ENCODE data around the gene PPP2R2C. TPM values are rescaled to one million over a fixed set of nuclear protein-coding genes. Genes with fewer than 3 reads are reported as not detected.

Gene PPP2R2C
- polyA plus RNA-seq, 1 of the 3 experiments (the other 2 are of a cell fraction): 0.21 TPM

DNA sequence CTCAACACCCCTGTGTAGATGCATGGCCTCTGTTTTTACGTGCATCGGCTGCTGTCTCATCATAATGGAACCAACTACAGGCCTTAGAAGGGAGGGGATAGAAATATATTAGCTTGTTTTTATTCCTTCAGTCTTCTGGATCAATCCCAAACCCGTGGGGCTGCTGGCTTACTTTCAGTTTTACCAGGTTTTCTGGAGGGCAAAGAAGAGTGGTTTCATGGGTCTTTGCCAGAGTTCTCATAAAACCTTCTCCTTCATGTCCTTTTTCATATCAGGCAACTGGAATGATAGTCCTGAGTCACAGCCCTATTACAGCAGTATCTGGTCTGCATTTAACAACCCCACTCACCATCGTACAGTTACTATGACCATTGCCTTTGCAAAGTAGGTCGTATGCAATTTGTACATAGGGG, 34.6 kb downstream of the PPP2R2C start (continued):
- TF ChIP-seq, protein P1, sequence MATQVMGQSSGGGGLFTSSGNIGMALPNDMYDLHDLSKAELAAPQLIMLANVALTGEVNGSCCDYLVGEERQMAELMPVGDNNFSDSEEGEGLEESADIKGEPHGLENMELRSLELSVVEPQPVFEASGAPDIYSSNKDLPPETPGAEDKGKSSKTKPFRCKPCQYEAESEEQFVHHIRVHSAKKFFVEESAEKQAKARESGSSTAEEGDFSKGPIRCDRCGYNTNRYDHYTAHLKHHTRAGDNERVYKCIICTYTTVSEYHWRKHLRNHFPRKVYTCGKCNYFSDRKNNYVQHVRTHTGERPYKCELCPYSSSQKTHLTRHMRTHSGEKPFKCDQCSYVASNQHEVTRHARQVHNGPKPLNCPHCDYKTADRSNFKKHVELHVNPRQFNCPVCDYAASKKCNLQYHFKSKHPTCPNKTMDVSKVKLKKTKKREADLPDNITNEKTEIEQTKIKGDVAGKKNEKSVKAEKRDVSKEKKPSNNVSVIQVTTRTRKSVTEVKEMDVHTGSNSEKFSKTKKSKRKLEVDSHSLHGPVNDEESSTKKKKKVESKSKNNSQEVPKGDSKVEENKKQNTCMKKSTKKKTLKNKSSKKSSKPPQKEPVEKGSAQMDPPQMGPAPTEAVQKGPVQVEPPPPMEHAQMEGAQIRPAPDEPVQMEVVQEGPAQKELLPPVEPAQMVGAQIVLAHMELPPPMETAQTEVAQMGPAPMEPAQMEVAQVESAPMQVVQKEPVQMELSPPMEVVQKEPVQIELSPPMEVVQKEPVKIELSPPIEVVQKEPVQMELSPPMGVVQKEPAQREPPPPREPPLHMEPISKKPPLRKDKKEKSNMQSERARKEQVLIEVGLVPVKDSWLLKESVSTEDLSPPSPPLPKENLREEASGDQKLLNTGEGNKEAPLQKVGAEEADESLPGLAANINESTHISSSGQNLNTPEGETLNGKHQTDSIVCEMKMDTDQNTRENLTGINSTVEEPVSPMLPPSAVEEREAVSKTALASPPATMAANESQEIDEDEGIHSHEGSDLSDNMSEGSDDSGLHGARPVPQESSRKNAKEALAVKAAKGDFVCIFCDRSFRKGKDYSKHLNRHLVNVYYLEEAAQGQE (IDR thresholded peaks at IDR 0.05; ENCODE audit: low read depth, low read length): no peak
- TF ChIP-seq FOXM1 (IDR thresholded peaks at IDR 0.05; ENCODE audit: low read depth) (no peak), RXRA (IDR thresholded peaks at IDR 0.05; ENCODE audit: borderline replicate concordance, low read depth) (no peak), GATA2 (CRISPR knock-in tag; IDR thresholded peaks at IDR 0.05) (no peak), CHD2 (IDR thresholded peaks at IDR 0.05; ENCODE audit: low read length, partially characterized antibody) (no peak), RFX5 (IDR thresholded peaks at IDR 0.05; ENCODE audit: low read length) (no peak), RCOR1 (IDR thresholded peaks at IDR 0.05; ENCODE audit: low read length) (no peak)

DNA sequence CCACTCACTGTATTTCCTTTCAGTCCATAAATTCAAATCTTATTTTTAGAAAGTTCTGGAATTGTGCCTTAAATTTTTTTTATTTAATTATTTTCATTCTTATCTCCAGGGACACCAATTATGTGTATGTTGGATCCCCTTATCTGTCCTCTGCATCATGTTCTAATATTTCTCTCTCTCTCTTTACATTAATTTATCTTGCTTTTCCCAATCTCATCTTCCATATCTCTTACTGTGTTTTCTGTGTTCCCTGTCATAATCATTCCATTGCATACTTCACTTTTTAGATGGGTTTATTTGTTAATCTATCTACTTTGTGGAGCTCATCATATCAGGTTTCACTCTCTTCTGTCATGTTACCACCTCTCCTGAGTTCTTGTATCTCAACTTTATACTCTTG, 37.4 kb downstream of the PPP2R2C start:
- Histone ChIP-seq H3K4me1 (ENCODE audit: control insufficient read depth in 1 of 2, insufficient read depth in 2 of 2, low read depth in 1 of 2, low read length in 1 of 2) (peaks cover 0 to 11% of the 10 kb centered on the region in 2 experiments; a peak in 1 of 4 replicates), H3F3A (replicated peaks; ENCODE audit: insufficient read depth) (no peaks in the 10 kb centered on the region), H3K79me2 (ENCODE audit: insufficient read depth) (no peaks in the 10 kb centered on the region), H3K27me3 (ENCODE audit: insufficient read depth) (no peaks in the 10 kb centered on the region), H4K20me1 (ENCODE audit: insufficient read depth) (no peaks in the 10 kb centered on the region), H3K9me3 (peaks cover 5% of the 10 kb centered on the region; the same call in 1 of the 2 replicates), H2AFZ (ENCODE audit: low read depth) (no peak overlapping the region), H3K9ac (no peak overlapping the region), H3K4me2 (no peak overlapping the region), H3K4me3 (ENCODE audit: low read depth in 2 of 2, low read length in 1 of 2) (no peak overlapping the region), H3K27ac (ENCODE audit: low read depth in 2 of 2, low read length in 1 of 2) (no peak overlapping the region), H3K36me3 (replicated peaks in 1 of 2; ENCODE audit: control insufficient read depth in 1 of 2, insufficient read depth in 2 of 2, low read length in 1 of 2) (no peaks in the 10 kb centered on the region), H3K9me2 (no peaks in the 10 kb centered on the region)
- CTCF ChIA-PET: interaction anchor here (0.7 to 1.2 kb wide), 2 partner anchors 8 to 13 kb away, joined by 3 read pairs; no protein-coding TSS in a partner anchor
- POLR2A ChIA-PET: no interaction called here
- TF ChIP-seq YY1 (IDR thresholded peaks at IDR 0.05; ENCODE audit: low read depth) (no peak), ELF1 (IDR thresholded peaks at IDR 0.05) (no peak), SMC3 (IDR thresholded peaks at IDR 0.05; ENCODE audit: low read depth, low read length) (no peak), EZH2phosphoT487 (IDR thresholded peaks at IDR 0.05; ENCODE audit: borderline replicate concordance, low read depth) (no peak)
- DNase-seq: no peak

DNA sequence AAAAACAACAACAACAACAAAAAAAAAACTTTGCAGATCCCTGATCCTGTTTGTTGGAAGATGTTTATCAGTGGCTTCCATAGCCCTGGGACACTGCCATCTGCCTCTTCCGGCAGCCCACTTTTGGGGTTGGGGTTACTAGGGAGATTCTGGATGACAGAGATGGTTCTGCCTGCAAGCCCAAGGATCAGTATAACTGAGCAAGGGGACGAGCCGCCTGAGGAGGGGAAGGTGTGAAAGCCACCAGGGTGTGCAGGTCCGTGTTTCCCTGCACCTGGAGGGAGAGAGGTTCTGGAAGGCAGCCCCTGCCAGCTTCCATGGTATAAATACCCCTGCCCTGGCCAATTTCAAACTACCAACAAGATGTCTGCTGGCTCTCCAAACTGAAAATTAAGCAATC, 41.5 kb downstream of the PPP2R2C start:
- Histone ChIP-seq H3K79me2 (ENCODE audit: insufficient read depth) (no peaks in the 10 kb centered on the region), H4K20me1 (ENCODE audit: insufficient read depth) (no peaks in the 10 kb centered on the region), H3K4me3 (ENCODE audit: low read depth in 2 of 2, low read length in 1 of 2) (no peak overlapping the region), H2AFZ (ENCODE audit: low read depth) (no peak overlapping the region), H3K9me3 (peaks cover 5% of the 10 kb centered on the region; the same call in 1 of the 2 replicates), H3K4me2 (no peak overlapping the region), H3K27me3 (ENCODE audit: insufficient read depth) (no peaks in the 10 kb centered on the region), H3K27ac (ENCODE audit: low read depth in 2 of 2, low read length in 1 of 2) (no peak overlapping the region), H3F3A (replicated peaks; ENCODE audit: insufficient read depth) (no peaks in the 10 kb centered on the region), H3K4me1 (ENCODE audit: control insufficient read depth in 1 of 2, insufficient read depth in 2 of 2, low read depth in 1 of 2, low read length in 1 of 2) (no peaks in the 10 kb centered on the region; a peak in 1 of 4 replicates), H3K9ac (no peak overlapping the region), H3K9me2 (no peaks in the 10 kb centered on the region), H3K36me3 (replicated peaks in 1 of 2; ENCODE audit: control insufficient read depth in 1 of 2, insufficient read depth in 2 of 2, low read length in 1 of 2) (no peaks in the 10 kb centered on the region)
- DNase-seq: no peak
- CTCF ChIA-PET: interaction anchor here (0.6 kb wide), 1 partner anchor 115 kb away, joined by 3 read pairs; no protein-coding TSS in a partner anchor
- POLR2A ChIA-PET: no interaction called here
- TF ChIP-seq, protein P2, sequence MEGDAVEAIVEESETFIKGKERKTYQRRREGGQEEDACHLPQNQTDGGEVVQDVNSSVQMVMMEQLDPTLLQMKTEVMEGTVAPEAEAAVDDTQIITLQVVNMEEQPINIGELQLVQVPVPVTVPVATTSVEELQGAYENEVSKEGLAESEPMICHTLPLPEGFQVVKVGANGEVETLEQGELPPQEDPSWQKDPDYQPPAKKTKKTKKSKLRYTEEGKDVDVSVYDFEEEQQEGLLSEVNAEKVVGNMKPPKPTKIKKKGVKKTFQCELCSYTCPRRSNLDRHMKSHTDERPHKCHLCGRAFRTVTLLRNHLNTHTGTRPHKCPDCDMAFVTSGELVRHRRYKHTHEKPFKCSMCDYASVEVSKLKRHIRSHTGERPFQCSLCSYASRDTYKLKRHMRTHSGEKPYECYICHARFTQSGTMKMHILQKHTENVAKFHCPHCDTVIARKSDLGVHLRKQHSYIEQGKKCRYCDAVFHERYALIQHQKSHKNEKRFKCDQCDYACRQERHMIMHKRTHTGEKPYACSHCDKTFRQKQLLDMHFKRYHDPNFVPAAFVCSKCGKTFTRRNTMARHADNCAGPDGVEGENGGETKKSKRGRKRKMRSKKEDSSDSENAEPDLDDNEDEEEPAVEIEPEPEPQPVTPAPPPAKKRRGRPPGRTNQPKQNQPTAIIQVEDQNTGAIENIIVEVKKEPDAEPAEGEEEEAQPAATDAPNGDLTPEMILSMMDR (IDR thresholded peaks at IDR 0.05): no peak
- TF ChIP-seq TCF12 (IDR thresholded peaks at IDR 0.05): no peak
- no peak for TF ChIP-seq JUND (IDR thresholded peaks at IDR 0.05)
- TF ChIP-seq, protein P3, sequence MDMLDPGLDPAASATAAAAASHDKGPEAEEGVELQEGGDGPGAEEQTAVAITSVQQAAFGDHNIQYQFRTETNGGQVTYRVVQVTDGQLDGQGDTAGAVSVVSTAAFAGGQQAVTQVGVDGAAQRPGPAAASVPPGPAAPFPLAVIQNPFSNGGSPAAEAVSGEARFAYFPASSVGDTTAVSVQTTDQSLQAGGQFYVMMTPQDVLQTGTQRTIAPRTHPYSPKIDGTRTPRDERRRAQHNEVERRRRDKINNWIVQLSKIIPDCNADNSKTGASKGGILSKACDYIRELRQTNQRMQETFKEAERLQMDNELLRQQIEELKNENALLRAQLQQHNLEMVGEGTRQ (IDR thresholded peaks at IDR 0.05; ENCODE audit: borderline replicate concordance, low read depth, low read length): no peak
- no peak for TF ChIP-seq RXRA (IDR thresholded peaks at IDR 0.05; ENCODE audit: borderline replicate concordance, low read depth)
- no peak for TF ChIP-seq FOXJ3 (CRISPR knock-in tag; IDR thresholded peaks at IDR 0.05)
- TF ChIP-seq MEF2A (IDR thresholded peaks at IDR 0.05; ENCODE audit: borderline replicate concordance, low read depth): no peak
- no peak for TF ChIP-seq CHD2 (IDR thresholded peaks at IDR 0.05; ENCODE audit: low read length, partially characterized antibody)
- no peak for TF ChIP-seq YY1 (IDR thresholded peaks at IDR 0.05; ENCODE audit: low read depth)
- no peak for TF ChIP-seq GATA2 (CRISPR knock-in tag; IDR thresholded peaks at IDR 0.05)
- no peak for TF ChIP-seq SMC3 (IDR thresholded peaks at IDR 0.05; ENCODE audit: low read depth, low read length)
- TF ChIP-seq SIN3A (IDR thresholded peaks at IDR 0.05; ENCODE audit: borderline replicate concordance, low read depth, low read length): no peak
- no peak for TF ChIP-seq RFX5 (IDR thresholded peaks at IDR 0.05; ENCODE audit: low read length)
- 13% methylated on average over 4 of the region's 4 CpGs for WGBS (ENCODE audit: low lambda C conversion rate)

Measured in SK-N-SH (cell line).